ENCODE measurements around the gene AK4. TPM values are rescaled to one million over a fixed set of nuclear protein-coding genes. Genes with fewer than 3 reads are reported as not detected.

AK4 gene
- total and polyA plus RNA-seq, 2 of the 8 experiments (the other 6 are each of a cell fraction or from before 2014, with no cell fraction given): 64.5 to 175 TPM

GRCh38 chr1:65150108-65150463, 2.1 kb downstream of the AK4 start:
- no peak overlapping the region for H4K5ac ChIP-seq (ENCODE audit: insufficient read length, low read depth, low read length)
- H4K91ac ChIP-seq (replicated peaks; ENCODE audit: insufficient read length, low read length): peak overlapping the region; percentile 45
- H3K4ac ChIP-seq (replicated peaks; ENCODE audit: insufficient read length, low read depth, low read length): no peak overlapping the region
- no peak overlapping the region for H3K56ac ChIP-seq (replicated peaks; ENCODE audit: insufficient read length, low read depth, low read length)
- H3K18ac ChIP-seq (ENCODE audit: extremely low read depth, low read length): peak overlapping the region; percentile 9; the same call in 1 of the 2 replicates
- no peak overlapping the region for H3K27ac ChIP-seq (ENCODE audit: low read depth, low read length)
- H2BK5ac ChIP-seq (ENCODE audit: low read depth, low read length): peak overlapping the region; percentile 45; the same call in 1 of the 2 replicates
- peaks cover 9 to 22% (median 13%) of the 10 kb centered on the region in 4 experiments for H3K4me1 ChIP-seq (replicated peaks in 1 of 4; ENCODE audit: control insufficient read depth in 3 of 4, insufficient read depth in 4 of 4, low read length in 3 of 4)
- ChIA-PET POLR2A (ENCODE audit: partially characterized antibody) (interaction anchor here (0.6 to 5.2 kb wide), 13 partner anchors 9 to 211 kb away, joined by 3 to 48 read pairs (median 5); no protein-coding TSS in a partner anchor), CTCF (ENCODE audit: partially characterized antibody) (interaction anchor here (0.6 to 1.2 kb wide), 3 partner anchors 47 to 1511 kb away, joined by 3 read pairs; no protein-coding TSS in a partner anchor)
- H3K9ac ChIP-seq (replicated peaks in 1 of 4; ENCODE audit: extremely low read depth in 1 of 4, low read depth in 3 of 4, low read length in 3 of 4): no peak overlapping the region
- H3K4me2 ChIP-seq (ENCODE audit: insufficient read depth in 1 of 2, low read depth in 2 of 2, low read length in 2 of 2): peak overlapping the region; percentile 65 to 96
- no peaks in the 10 kb centered on the region for H4K20me1 ChIP-seq (replicated peaks in 1 of 2; ENCODE audit: control insufficient read depth in 1 of 2, insufficient read depth in 2 of 2, low read length in 2 of 2)
- peaks cover 2 to 22% (median 13%) of the 10 kb centered on the region in 4 experiments; a peak in 6 of 7 replicates for H3K27me3 ChIP-seq (replicated peaks in 1 of 4; ENCODE audit: control insufficient read depth in 3 of 4, extremely low read depth in 1 of 4, insufficient read depth in 3 of 4, low read length in 3 of 4)
- no peak overlapping the region for H2AK5ac ChIP-seq (ENCODE audit: low read depth, low read length)
- no peak overlapping the region for H3K14ac ChIP-seq (ENCODE audit: insufficient read length)
- peak overlapping the region in 2 of 4 experiments; percentile 63 to 77; a peak in 4 of 8 replicates for H3K4me3 ChIP-seq (ENCODE audit: extremely low read depth in 1 of 4, insufficient read depth in 2 of 4, low read depth in 3 of 4, low read length in 4 of 4)
- H4K8ac ChIP-seq (ENCODE audit: extremely low read depth, insufficient read depth, low read length): no peak overlapping the region
- no peaks in the 10 kb centered on the region; the same call in 1 of the 2 replicates for H3K79me1 ChIP-seq (ENCODE audit: low read depth, low read length)
- H2BK15ac ChIP-seq (ENCODE audit: low read length): no peak overlapping the region
- DNase-seq (ENCODE audit: low read depth in 1 of 2, low spot score in 2 of 2) (no peak), FAIRE-seq (no peak)
- H2BK20ac ChIP-seq (ENCODE audit: low read length): no peak overlapping the region
- H3K23ac ChIP-seq (ENCODE audit: insufficient read length): no peak overlapping the region
- H2BK12ac ChIP-seq (ENCODE audit: low read depth, low read length): no peak overlapping the region
- peaks cover 4 to 36% of the 10 kb centered on the region in 2 experiments; a peak in 3 of 4 replicates for H3K79me2 ChIP-seq (ENCODE audit: control insufficient read depth in 1 of 2, insufficient read depth in 2 of 2, low read length in 2 of 2)
- H3K9me3 ChIP-seq (ENCODE audit: insufficient read depth in 2 of 2, low read depth in 1 of 2, low read length in 1 of 2): no peaks in the 10 kb centered on the region
- H2AFZ ChIP-seq (ENCODE audit: low read length): no peak overlapping the region
- peak overlapping the region; percentile 30 for H2BK120ac ChIP-seq (replicated peaks; ENCODE audit: low read depth, low read length)
- H3K36me3 ChIP-seq (ENCODE audit: control insufficient read depth in 2 of 4, insufficient read depth in 4 of 4, low read length in 3 of 4): no peaks in the 10 kb centered on the region
- H3K23me2 ChIP-seq (ENCODE audit: low read depth, low read length): peaks cover 18% of the 10 kb centered on the region
- no peak for TF ChIP-seq HDAC6 (IDR thresholded peaks at IDR 0.05; ENCODE audit: low read depth, low read length)
- no peak for TF ChIP-seq RAD21 (IDR thresholded peaks at IDR 0.05 in 1 of 2, conservative IDR thresholded peaks at IDR 0.05 in 1 of 2; ENCODE audit: low read depth in 2 of 2, low read length in 2 of 2)
- TF ChIP-seq YY1 (IDR thresholded peaks at IDR 0.05; ENCODE audit: low read depth, low read length): no peak
- TF ChIP-seq SP1 (IDR thresholded peaks at IDR 0.05; ENCODE audit: low read depth, low read length): no peak
- no peak for TF ChIP-seq ATF2 (IDR thresholded peaks at IDR 0.05; ENCODE audit: low read length)
- no peak for TF ChIP-seq EGR1 (IDR thresholded peaks at IDR 0.05; ENCODE audit: borderline replicate concordance, low read depth, low read length)

All from H1 (cell line).